AG04449 (cell line): ENCODE data around the gene PLXDC2.

Experiments used
- CTCF ChIA-PET: fragments of 350-600 bp; formaldehyde crosslinking; extraction: SDS; loops from one replicate; lab custom pipeline; 2021; ENCODE audit warnings: antibody characterized with exemption; lab: Yijun Ruan, JAX
- POLR2A ChIA-PET: fragments of 400-600, 350-600 bp; formaldehyde crosslinking; extraction: SDS; loops from one replicate; lab custom pipeline; 2020; ENCODE audit warnings: antibody characterized with exemption, inconsistent platforms; lab: Yijun Ruan, JAX
- DNase-seq: peaks from one replicate; pipeline ENCODE4 v3.0.0-alpha.2; 2010; ENCODE audit warnings: low read depth, low spot score
- H3K4me3 ChIP-seq: 2 replicates; pipeline ENCODE4 v1.5.1; 2011; ENCODE audit warnings: low read depth, mild to moderate bottlenecking, control low read depth, low read length
- TF ChIP-seq, protein P1 (sequence below): IDR thresholded peaks from one replicate; pipeline ENCODE4 v1.5.1; 2011; ENCODE audit warnings: mild to moderate bottlenecking, moderate library complexity, low read length, control low read depth, inconsistent platforms; ENCODE audit not compliant: insufficient read depth; ENCODE audit errors: missing control alignments

Gene PLXDC2

GRCh38 chr10:19860107-19860506 lies 43.9 kb downstream of the PLXDC2 start:
- ChIA-PET POLR2A (no interaction called here), CTCF (no interaction called here)
- DNase-seq: no peak
- TF ChIP-seq, protein P1, sequence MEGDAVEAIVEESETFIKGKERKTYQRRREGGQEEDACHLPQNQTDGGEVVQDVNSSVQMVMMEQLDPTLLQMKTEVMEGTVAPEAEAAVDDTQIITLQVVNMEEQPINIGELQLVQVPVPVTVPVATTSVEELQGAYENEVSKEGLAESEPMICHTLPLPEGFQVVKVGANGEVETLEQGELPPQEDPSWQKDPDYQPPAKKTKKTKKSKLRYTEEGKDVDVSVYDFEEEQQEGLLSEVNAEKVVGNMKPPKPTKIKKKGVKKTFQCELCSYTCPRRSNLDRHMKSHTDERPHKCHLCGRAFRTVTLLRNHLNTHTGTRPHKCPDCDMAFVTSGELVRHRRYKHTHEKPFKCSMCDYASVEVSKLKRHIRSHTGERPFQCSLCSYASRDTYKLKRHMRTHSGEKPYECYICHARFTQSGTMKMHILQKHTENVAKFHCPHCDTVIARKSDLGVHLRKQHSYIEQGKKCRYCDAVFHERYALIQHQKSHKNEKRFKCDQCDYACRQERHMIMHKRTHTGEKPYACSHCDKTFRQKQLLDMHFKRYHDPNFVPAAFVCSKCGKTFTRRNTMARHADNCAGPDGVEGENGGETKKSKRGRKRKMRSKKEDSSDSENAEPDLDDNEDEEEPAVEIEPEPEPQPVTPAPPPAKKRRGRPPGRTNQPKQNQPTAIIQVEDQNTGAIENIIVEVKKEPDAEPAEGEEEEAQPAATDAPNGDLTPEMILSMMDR: no peak
- H3K4me3 ChIP-seq: no peak overlapping the region

DNA sequence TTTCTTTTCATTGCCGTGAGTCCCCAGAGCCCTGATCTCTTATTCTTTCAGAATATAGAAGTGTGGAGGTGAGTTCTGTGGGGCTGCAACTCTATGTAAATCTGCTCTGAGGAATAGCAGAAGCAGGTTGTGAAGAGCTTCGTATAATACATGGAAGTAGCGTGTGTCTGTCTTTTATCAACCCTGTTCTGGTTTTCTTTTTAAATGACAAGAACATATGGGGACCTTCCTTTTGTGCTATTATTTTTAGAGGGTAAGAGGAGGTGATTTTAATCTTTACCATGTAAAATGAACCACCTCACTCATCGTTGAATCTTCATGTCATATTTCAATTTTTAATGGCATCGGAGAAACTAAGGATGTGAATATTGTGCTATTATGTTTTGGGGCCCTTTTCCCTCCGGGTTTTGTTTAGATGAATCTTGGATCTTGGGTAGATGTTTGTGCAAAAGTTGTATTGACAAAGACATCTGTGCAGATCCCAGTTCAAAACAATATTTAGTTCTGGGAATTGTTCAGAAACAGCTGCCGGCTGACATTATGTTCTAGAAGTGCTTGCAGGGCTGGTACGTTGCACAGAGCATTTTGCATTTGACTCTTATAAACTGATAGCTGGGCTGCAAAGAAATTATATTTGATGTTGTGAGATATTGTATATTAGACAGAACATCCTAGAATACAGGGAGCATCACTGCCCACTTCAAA lies 46.7 kb downstream of the PLXDC2 start:
- TF ChIP-seq, protein P1: no peak
- no peak overlapping the region for H3K4me3 ChIP-seq
- ChIA-PET POLR2A (no interaction called here), CTCF (no interaction called here)
- no peak for DNase-seq

- ChIA-PET POLR2A (no interaction called here), CTCF (no interaction called here)
- TF ChIP-seq, protein P1: no peak
- no peak for DNase-seq
- no peak overlapping the region for H3K4me3 ChIP-seq
Measured at GRCh38 chr10:19865676-19866075, 49.4 kb downstream of the PLXDC2 start.

DNA sequence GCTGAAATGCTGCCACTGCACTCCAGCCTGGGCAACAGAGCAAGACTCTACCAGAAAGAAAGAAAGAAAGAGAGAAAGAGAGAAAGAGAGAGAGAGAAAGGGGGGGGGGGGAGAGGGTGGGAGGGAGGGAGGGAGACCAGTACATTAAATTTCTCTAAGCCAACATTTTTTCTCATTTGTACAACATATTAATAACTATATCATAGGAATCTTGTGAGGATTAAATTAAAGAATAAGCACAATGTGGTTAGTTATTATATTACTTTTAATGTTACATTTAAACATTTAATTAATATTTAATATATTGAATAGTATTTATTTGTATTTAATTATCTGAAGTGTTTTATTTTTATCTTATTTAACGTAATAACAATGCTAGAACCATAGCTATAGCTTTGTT lies 53.1 kb downstream of the PLXDC2 start:
- H3K4me3 ChIP-seq: no peak overlapping the region
- TF ChIP-seq, protein P1: no peak
- DNase-seq: no peak
- POLR2A ChIA-PET: no interaction called here
- CTCF ChIA-PET: no interaction called here

DNA sequence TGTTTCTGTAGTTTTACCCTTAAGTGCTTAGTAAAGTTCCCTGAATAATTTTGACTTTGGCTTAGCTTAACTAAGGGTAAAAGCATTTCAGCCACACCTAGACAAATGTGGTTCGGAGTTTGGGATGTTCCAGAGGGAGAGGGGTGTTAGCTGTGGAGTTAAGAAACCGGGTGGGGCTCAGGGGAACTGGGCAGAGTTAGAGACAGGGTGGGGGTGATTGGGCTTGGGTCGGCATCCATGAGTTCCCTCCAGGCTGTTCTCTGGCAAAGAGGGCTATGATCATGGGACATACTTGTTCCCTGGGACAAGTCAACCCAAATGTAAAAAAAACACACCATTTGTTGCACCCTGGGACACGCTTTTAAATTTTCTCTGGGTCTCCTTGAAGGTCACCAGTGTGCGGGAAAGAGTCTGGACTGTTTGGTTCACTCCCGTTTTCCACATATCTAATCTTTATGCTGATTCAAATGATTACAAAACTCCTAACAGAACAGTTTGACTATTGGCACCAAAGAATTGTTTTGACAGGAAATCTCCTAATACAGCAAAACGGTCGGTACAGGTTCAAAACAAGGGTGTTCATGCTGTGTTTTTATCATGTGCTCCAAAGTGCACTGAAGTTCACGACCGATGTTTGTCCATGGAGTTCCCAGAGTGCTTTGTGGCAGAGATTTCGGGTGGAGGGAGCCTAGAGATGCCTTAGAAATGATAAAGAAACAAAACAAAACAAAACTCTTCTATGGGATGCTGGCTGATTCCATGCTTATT lies 56.5 kb downstream of the PLXDC2 start:
- ChIA-PET POLR2A (no interaction called here), CTCF (no interaction called here)
- H3K4me3 ChIP-seq: no peak overlapping the region
- TF ChIP-seq, protein P1: no peak
- no peak for DNase-seq

DNA sequence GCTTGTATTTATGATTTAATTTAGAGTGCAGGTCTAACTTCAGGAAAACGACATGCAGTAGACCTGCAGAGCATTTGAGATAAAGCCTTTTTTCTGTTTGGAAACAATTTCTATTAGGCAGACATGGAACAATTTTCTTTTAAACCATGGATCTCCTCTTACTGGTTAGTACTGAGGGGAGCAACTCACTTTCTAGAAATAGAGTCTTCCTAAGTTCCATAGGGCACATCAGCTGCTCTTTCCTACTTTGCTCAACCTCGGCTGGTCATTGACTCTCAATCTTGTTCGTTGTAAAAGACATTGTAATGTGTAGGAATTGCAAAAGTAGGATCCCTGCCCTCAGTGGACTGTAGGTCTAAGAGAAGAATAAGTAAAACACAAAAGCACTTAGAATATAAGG lies 58.0 kb downstream of the PLXDC2 start:
- no peak for DNase-seq
- TF ChIP-seq, protein P1: no peak
- H3K4me3 ChIP-seq: no peak overlapping the region
- ChIA-PET POLR2A (no interaction called here), CTCF (no interaction called here)
